ENCODE measurements around the gene NKG7. TPM values are rescaled to one million over a fixed set of nuclear protein-coding genes. Genes with fewer than 3 reads are reported as not detected.
"Not testable (repeated sequence)": the region's sequence is repeated elsewhere in the genome, so short reads cannot be mapped to it uniquely, and the experiment has no call there.

The NKG7 gene
- total RNA-seq, 1 donor from 2014 or later, result 2.1 TPM

- no peaks in the 10 kb centered on the region for H3K27me3 Mint-ChIP-seq
- peak overlapping the region; percentile 53 for H3K27ac Mint-ChIP-seq
- H3K36me3 Mint-ChIP-seq (ENCODE audit: low read depth), result peaks cover 15% of the 10 kb centered on the region
- peak; percentile 79 for ATAC-seq (ENCODE audit: low read depth)
- H3K4me1 Mint-ChIP-seq, result peaks cover 28% of the 10 kb centered on the region
- intact Hi-C loops (cut with micrococcal nuclease), result loop anchor here (1.0 to 2.0 kb wide), 2 partner anchors 10 to 69 kb away; partner anchors contain the start of gene SIGLEC10
- CTCF ChIA-PET, result interaction anchor here (1.0 to 2.5 kb wide), 13 partner anchors 9 to 253 kb away, joined by 3 to 20 read pairs (median 6); partner anchors contain the start of gene SIGLEC10
- TF ChIP-seq CTCF (IDR thresholded peaks at IDR 0.05), result no peak
- no peak for DNase-seq
- no peaks in the 10 kb centered on the region for H3K9me3 Mint-ChIP-seq
- no peak overlapping the region for H3K4me3 Mint-ChIP-seq
- POLR2A ChIA-PET, result interaction anchor here (0.8 to 3.5 kb wide), 5 partner anchors 10 to 68 kb away, joined by 3 to 26 read pairs (median 3); partner anchors contain the start of gene SIGLEC10
Observed at GRCh38 chr19:51407511-51408131, 35.2 kb upstream of the NKG7 start.

DNA sequence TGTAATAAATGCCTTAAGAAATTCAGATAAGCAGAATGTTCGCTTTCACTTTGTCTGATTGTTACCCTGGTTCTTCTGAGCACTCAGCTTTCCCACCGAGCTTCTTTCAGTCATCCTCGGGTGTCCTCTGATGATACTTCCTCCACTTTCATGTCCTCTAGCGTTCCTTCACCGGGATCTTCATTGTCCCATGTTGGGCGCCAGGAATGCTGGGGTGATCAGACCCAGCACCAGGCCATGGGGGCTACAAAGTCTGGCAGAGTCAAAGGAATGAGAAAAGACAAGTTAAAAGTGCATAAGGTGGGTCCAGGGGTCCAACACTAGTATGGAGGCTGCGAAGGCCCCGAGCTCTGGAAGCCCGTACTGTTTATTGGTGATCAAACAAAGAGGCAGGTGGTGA lies 29.7 kb upstream of the NKG7 start:
- H3K36me3 Mint-ChIP-seq (ENCODE audit: low read depth), result no peaks in the 10 kb centered on the region
- CTCF ChIA-PET, result interaction anchor here (0.5 to 1.6 kb wide), 2 partner anchors 18 to 20 kb away, joined by 4 read pairs; no protein-coding TSS in a partner anchor
- ATAC-seq (ENCODE audit: low read depth), result no peak
- peaks cover 7% of the 10 kb centered on the region for H3K9me3 Mint-ChIP-seq
- POLR2A ChIA-PET, result no interaction called here
- no peak for DNase-seq
- no peaks in the 10 kb centered on the region for H3K27me3 Mint-ChIP-seq
- H3K4me3 Mint-ChIP-seq, result no peak overlapping the region
- peaks cover 3% of the 10 kb centered on the region for H3K4me1 Mint-ChIP-seq
- TF ChIP-seq CTCF (IDR thresholded peaks at IDR 0.05), result no peak
- no peak overlapping the region for H3K27ac Mint-ChIP-seq
- intact Hi-C loops (cut with micrococcal nuclease), result no loop called here

- not testable (repeated sequence) for H3K27ac Mint-ChIP-seq
Observed at GRCh38 chr19:51399936-51400335, 27.5 kb upstream of the NKG7 start.

DNA sequence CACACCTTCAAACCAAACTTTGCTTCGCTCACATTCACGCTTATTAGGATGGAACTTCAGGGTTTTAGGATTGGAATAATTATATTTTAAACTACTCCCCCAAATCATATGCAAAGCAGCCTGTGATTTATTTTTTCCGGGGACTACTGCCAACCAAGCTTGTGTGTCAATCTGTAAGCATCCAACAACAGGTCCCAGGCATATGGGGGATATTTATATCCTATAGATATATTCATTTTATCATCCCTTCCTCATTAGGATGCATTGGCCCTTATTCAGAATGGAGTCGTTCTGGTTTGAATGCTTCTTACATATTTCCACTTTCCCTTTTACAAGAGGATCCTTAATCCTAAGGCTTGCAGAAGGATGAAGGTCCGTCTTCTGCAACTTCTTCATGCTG lies 26.8 kb upstream of the NKG7 start:
- ChIA-PET CTCF (interaction anchor here (1.5 to 2.5 kb wide), 4 partner anchors 9 to 42 kb away, joined by 8 to 11 read pairs (median 9); partner anchors contain the start of gene SIGLEC10), POLR2A (interaction anchor here (0.9 kb wide), 1 partner anchor 18 kb away, joined by 3 read pairs; the partner anchor contains the start of gene SIGLEC10)
- Mint-ChIP-seq H3K36me3 (ENCODE audit: low read depth) (no peaks in the 10 kb centered on the region), H3K27me3 (no peaks in the 10 kb centered on the region), H3K9me3 (peaks cover 7% of the 10 kb centered on the region), H3K27ac (no peak overlapping the region), H3K4me3 (no peak overlapping the region), H3K4me1 (peaks cover 22% of the 10 kb centered on the region)
- no peak for TF ChIP-seq CTCF (IDR thresholded peaks at IDR 0.05)
- intact Hi-C loops (cut with micrococcal nuclease), result loop anchor here (2.0 kb wide), 1 partner anchor 74 kb away; no protein-coding TSS in a partner anchor
- ATAC-seq (ENCODE audit: low read depth) (no peak), DNase-seq (no peak)

More at GRCh38 chr19:51399936-51400335, 27.5 kb upstream of the NKG7 start:
- ChIA-PET CTCF (interaction anchor here (1.5 to 2.3 kb wide), 2 partner anchors 17 to 21 kb away, joined by 9 to 11 read pairs; partner anchors contain the start of gene SIGLEC10), POLR2A (interaction anchor here (0.9 kb wide), 1 partner anchor 18 kb away, joined by 3 read pairs; the partner anchor contains the start of gene SIGLEC10)
- intact Hi-C loops (cut with micrococcal nuclease), result loop anchor here (2.0 kb wide), 1 partner anchor 73 kb away; no protein-coding TSS in a partner anchor
- H3K4me1 Mint-ChIP-seq, result peaks cover 15% of the 10 kb centered on the region
- H3K27me3 Mint-ChIP-seq; H3K9me3 Mint-ChIP-seq; DNase-seq; H3K36me3 Mint-ChIP-seq (ENCODE audit: low read depth); ATAC-seq (ENCODE audit: low read depth); H3K4me3 Mint-ChIP-seq: not testable (repeated sequence)

DNA sequence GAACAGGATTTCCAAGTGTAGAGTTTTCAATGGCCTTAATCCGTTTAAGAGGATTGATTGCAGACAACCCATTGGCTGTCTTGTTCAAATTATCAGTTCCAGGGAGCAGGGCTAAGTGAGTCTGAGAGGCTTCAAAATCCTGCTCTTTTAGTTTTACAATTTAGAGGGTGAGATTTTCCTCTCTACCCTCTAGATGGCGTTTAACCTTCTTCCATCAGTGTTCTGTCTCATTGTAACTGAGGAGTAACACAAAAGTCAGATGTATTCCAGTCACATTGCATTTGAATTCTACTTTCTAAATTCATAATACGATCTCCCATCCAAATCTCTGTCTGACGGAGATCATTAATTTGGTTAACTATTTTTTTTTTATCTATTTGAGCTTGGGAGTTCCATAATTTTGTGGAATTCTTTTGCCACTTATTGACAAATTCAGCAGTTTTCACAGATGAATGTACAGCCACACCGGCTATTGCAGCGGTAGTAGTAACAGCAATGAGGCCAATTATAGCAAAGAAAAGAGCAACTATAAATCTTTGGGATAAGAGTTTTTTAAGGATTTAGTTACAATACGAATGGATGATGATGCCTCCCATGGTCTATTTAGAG lies 25.7 kb upstream of the NKG7 start:
- Mint-ChIP-seq H3K4me3 (no peak overlapping the region), H3K27me3 (no peaks in the 10 kb centered on the region), H3K9me3 (peaks cover 7% of the 10 kb centered on the region), H3K4me1 (peaks cover 28% of the 10 kb centered on the region), H3K36me3 (ENCODE audit: low read depth) (no peaks in the 10 kb centered on the region), H3K27ac (no peak overlapping the region)
- ATAC-seq (ENCODE audit: low read depth) (no peak), DNase-seq (no peak)
- no peak for TF ChIP-seq CTCF (IDR thresholded peaks at IDR 0.05)
- intact Hi-C loops (cut with micrococcal nuclease), result loop anchor here (1.0 to 2.0 kb wide), 7 partner anchors 19 to 263 kb away; partner anchors contain the start of gene SIGLEC10
- ChIA-PET POLR2A (interaction anchor here (0.6 kb wide), 1 partner anchor 42 kb away, joined by 5 read pairs; no protein-coding TSS in a partner anchor), CTCF (interaction anchor here (0.9 to 2.5 kb wide), 10 partner anchors 10 to 262 kb away, joined by 3 to 11 read pairs (median 8); partner anchors contain the start of gene SIGLEC10)

- H3K27me3 Mint-ChIP-seq; H3K27ac Mint-ChIP-seq; DNase-seq; H3K4me3 Mint-ChIP-seq; H3K36me3 Mint-ChIP-seq (ENCODE audit: low read depth); intact Hi-C loops (cut with micrococcal nuclease); H3K9me3 Mint-ChIP-seq; ATAC-seq (ENCODE audit: low read depth): not testable (repeated sequence)
- peaks cover 30% of the 10 kb centered on the region for H3K4me1 Mint-ChIP-seq
- CTCF ChIA-PET, result interaction anchor here (0.9 to 2.5 kb wide), 9 partner anchors 10 to 75 kb away, joined by 3 to 10 read pairs (median 6); no protein-coding TSS in a partner anchor
- POLR2A ChIA-PET, result interaction anchor here (0.6 to 0.9 kb wide), 2 partner anchors 30 to 43 kb away, joined by 5 read pairs; no protein-coding TSS in a partner anchor
Observed at GRCh38 chr19:51397453-51397852, 25.0 kb upstream of the NKG7 start.
